COLO668 (cell line): ENCODE results near the gene RAB32.
"Not testable (repeated sequence)": the region's sequence is repeated elsewhere in the genome, so short reads cannot be mapped to it uniquely, and the experiment has no call there.

Source experiments
- DNase-seq: peaks from one replicate; lab custom pipeline; 2025; ENCODE audit not compliant: unreplicated experiment; lab: John Stamatoyannopoulos, UW

The RAB32 gene

DNA sequence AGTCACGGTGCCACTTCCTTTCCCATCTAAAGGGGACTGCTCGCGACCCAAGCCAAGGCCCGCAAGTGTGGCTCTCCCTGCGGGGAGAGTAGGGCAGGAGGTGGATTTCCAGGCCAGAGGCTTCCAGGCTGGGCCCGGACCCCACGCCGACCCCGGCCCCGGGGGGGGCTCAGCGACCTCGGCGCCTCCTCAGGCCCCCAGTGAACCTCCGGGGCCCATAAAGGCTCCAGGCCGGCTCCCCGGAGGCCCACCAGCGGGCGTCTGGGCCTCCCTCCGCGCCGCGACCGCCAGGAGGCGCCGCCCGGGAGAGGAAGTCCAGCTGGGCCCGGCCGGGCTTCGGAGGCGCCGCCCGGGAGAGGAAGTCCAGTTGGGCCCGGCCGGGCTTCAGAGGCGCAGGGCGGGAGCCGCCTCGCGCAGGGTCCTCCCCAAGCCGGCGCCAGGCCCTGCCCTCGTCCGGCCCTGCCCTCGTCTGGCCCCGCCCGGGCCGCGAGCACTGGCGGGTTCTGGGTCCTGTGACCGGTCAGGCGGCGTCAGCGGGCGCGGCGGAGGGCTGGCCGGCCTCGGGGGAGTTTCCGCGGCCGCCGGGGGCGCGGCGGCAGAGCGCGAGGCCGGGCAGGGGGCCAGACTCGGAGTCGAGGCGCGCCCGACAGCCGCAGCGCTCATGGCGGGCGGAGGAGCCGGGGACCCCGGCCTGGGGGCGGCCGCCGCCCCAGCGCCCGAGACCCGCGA, at the start of gene RAB32:
Gene RAB32, plus strand, starts transcription at position 623 of the 729 bp plus-strand sequence. Its CDS starts 39 bp downstream, at position 662.
- DNase-seq = peak; percentile 73

DNA sequence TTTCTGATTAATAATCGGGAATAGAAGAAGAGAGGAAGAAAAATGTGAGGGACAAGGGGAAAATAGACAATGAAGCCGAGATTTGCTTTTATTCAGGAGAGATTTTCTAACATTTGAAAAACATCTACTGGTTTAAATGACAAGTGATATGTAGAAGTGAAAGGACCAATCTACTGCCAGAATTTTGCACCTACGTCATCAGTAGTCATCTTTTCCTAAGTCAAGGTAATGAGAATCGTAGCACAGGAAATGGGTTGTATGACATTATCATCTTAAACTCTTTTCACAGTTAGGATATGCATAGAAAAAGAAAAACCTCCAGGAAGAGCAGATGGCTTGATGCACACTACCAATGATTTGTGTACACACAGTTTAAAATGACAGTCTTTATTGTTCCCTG, 45.3 kb upstream of the RAB32 start:
- DNase-seq = no peak

DNA sequence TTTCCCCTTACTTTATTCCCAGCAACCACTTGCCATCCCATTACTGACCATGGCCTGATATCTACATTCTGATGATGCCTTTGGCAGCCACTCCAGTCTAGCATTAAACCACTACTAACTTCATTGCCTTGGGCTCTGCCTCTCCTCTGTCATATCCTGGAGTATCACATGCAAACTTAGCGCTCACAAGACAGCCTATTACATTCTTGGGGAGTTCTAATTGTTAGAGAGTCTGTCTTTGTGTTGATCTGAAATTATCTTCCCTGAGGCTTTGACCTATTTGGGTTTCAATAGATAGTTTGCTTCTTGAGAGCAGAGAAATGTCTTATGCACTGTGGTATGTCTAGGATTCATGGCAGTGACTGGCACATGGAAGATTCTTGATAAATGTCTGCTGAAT, 40.5 kb upstream of the RAB32 start:
- no peak for DNase-seq

DNA sequence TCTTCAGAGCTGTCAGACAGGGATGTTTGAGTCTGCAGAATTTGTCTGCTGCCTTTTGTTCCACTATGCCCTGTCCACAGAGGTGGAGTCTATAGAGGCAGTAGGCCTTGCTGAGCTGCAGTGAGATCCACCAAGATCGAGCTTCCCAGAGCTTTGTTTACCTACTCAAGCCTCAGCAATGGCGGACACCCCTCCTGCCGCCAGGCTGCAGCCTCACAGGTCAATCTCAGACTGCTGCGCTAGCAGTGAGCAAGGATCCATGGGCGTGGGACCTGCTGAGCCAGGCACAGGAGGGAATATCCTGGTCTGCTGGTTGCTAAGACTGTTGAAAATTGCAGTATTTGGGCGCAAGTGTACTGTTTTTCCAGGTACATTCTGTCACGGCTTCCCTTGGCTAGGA, 28.4 kb upstream of the RAB32 start:
- DNase-seq = no peak

DNA sequence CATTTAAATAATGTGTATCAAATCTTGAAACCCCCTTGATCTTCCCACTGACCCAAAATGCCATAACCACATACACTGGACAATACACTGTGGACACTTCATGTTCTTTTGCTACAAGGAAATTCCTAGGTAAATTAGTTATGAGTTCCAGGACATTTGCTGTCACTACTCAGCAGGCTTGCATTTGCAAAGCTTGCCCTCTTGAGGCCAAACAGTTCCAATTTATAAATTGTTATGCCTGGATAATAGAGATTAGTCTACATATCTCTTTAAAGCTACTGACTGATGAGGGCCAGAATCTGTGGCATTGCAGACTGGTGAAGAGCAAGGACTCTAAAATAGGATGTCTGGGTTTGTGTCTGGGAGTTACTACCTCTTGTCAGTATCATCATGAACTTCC, 17.4 kb upstream of the RAB32 start:
- DNase-seq = no peak

DNA sequence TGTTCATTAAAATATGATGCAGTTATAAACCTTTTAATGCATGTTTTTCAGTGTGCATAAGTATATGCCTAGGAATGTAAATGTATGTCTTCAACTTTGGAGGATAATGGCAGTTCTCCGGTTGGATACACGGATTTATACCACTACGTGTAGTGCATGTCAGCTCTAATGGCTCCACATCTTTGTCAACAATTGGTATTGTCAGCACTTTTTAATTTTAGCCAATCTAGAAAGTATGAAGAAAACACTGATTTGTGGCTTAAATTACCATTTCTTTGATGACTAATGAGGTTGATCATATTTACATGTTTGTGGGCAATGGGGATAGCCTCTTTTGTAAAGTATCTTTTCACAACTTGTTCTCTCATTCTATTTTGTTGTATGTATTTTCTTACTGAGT, 10.9 kb upstream of the RAB32 start:
- DNase-seq = no peak

DNA sequence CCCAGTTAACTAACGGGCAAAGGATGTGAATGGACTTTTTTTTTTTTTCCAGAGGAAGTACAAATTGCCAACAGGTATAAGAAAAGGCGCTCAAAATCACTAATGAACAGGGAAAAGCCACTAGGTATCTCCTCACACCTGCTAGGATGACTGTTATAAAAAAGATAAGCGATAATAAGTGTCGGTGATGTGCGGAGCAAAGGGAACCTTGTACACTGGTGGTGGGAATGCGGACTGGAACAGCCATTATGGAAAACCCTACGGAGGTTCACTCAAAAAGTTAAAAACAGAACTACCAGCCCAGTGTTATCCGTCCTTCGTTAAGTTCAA, 787 bp upstream of the RAB32 start:
- no peak for DNase-seq

DNA sequence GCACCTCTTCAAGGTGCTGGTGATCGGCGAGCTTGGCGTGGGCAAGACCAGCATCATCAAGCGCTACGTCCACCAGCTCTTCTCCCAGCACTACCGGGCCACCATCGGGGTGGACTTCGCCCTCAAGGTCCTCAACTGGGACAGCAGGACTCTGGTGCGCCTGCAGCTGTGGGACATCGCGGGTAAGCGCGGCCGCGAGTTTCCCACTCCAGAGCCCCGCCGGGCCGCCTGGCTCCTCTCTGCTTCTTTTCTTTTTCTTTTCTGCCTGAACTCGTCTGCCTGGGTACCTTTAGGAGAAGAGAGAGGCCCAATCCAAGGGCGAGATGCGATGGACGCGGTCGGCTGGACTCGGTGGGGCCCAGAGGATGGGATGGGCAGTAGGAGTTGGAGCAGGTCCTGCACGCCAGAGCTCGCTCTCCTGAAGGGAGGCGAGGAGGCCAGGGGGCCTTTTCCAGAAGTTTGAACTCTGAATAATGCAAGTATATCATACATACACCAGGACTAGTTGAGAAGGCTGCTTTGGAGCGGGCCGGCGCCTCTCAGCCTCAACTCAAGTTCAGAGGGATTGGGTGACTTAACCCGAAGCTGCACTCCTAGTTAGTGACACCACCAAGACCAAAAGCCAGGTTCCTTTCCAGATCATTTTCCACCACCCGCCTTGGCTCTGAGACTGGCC, 445 bp downstream of the RAB32 start:
- peak; percentile 31 for DNase-seq

DNA sequence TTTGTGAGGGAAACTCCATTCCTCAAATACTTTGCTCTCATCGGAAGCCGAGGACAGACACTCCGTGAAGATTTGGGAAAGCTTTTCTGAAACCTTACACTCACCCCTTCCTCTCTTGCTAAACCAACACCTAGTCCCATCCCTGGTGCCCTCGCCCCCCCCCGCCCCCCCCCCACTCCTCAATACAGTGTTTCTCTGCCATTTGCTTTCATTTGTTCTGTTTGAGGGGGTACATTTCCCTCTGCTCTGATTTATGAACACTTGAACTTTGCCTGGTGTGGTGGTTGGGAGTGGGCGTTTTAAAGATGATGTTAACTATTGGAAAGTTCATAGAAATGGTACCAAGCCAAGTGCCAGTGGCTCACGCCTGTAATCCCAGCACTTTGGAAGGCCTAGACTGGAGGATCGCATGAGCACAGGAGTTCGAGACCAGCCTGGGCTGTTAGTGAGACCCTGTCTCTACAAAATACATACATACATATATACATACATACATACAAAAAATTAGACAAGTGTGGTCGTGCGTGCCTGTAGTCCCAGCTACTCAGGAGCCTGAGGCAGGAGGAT, 1.1 kb downstream of the RAB32 start:
- no peak for DNase-seq

DNA sequence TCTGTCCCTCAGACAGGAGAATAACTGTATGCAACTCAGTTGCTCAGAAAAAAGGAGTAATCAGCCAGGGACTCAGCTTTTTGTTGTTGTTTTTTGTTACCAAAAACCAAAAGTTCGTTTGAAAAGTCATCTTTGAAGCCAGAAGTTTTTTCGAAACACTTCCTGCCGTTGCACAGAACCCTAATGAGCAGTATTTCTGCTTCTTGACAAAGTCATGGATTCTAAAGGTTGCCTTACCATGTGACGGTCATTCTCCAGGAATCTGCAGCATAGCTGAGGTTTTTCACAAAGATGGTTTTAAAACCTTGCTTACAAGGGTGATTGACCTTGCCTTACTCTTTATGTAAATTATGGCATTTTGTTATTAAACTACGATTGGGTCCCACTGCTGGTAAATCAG, 1.9 kb downstream of the RAB32 start:
- no peak for DNase-seq

DNA sequence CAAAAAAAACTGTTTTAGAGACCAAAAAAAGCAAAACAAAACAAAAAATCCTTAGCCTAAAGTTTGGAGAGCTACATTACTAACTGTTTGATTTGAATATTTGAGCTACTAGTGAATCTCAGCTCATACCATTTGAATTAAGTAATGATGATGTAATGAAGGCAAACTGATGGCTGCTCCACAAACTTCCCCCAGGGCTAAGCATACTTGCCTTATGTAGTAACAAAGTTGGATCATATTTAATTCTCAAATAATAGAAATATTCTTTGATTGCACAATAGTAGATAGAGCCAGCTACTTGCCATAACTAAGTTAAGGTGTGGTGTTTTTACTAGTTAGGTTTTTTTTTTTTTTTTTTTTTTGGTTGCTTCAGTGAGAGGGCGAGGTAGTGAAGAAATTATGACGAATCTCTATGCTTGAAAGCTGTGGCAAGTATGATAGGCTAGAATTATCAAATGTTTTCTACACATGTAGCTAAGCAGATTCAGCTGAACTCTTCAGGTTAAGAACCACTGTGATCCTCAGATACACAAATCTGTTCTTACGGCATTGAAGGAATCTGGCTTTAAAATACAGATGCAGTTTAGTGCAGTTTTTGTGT, 2.9 kb downstream of the RAB32 start:
- DNase-seq = no peak

DNA sequence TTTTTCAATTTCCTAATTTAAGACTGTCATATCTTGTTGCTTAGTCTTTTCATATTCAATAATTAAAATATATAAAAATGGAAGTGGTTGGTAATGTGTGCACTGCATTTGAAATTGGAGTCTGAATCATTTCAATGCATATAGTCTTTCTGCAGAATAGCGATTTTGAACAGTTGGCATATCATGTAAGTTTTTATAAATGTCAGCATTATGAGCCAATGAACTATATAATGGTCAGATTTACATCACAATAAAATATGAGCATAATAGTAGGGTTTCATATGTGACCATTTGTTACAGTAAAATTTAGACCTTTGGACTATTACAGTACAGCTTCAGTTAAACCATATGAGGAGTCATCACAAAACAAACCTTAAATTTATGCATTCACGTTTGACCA, 4.3 kb downstream of the RAB32 start:
- DNase-seq = no peak

DNA sequence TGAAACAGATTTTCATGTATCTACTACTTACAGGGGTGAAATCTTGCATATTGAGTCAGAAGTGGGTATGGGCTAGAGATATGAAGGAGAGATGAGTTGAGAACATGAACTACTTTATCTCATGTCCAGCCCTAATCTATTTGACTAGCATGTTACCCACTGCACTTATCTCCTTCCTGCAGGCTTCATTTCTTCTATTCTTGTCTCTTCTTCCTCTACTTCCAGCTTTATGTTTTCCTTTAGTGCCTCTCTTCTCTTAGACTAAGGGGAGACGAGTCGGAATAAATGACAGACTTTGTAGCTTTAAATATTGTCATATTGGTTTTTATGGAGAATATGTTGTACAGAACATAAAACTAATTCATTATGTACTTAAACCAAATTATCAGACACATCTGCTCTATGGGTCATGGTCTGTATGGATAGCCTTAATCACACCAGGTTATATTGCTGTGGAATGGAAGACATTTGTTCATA, 5.3 kb downstream of the RAB32 start:
- DNase-seq = no peak

DNA sequence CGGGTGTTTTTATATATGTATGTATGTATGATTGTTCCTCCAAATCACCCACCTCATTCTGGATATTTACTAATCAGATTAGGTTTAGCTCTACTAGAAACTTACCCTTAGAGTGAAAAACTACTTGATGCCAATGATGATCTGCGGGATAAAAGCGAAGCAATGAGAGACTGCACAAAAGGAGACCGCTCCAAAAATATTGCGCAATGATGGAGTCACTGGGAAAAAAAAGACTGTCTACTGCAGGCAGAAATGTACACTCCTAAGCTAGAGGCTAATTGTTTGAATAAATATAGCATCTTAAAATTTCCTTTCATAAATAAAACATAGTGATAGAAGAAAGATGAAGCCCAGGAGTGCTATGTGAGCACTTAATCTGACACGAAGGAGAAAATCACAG, 7.3 kb downstream of the RAB32 start:
- DNase-seq = no peak

DNA sequence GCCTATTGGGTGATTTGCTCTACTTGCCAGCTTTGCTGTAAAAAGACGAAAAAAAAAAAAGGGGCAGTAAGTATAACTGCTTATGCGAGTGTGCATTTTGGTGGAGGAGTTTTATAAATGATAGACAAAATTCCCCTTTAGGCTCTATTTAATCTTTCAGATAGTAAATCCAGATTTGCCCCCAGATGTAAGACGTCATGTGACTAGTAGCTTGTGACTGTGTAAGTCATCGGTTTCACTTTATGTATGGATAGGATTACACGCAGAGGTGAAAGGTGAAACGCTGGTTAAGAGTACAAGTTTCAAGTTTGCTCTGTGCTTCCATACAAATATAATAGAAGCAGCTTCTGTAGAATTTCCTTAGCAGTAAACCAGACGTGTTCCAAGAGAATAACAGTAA, 7.9 kb downstream of the RAB32 start:
- no peak for DNase-seq

DNA sequence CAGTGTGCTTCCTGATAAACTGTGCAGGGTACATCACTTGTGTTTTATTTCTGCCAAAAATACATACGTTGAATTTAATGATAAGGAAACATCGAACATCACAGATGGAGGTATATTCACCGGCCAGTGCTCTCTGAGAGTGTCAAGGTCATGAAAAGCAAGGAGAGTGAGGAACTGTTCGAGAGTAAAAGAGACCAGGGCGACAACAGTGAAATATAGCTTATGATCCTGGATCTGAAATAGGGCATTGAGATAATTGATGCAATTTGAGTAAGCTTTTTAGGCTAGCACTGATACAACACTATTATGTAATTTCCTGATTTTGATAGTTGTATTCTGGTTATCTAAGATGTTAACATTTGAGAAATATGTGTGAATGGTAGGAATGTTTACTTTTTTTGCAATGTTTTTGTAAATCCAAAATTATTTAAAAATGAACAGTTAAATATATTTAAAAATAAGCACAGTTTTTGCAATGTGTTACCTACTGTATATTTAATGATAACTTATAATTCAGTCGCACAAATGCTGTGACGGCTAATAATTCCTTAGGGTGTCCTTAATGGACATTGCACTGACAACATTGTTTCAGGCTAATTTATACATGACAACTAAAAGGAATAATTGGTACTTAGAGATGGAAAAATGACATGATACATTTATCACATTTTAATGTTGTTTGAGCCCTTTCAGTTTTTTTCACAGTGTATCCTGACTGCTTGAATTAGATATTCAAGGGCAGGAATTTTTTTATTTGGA, 9.9 kb downstream of the RAB32 start:
- DNase-seq = no peak

DNA sequence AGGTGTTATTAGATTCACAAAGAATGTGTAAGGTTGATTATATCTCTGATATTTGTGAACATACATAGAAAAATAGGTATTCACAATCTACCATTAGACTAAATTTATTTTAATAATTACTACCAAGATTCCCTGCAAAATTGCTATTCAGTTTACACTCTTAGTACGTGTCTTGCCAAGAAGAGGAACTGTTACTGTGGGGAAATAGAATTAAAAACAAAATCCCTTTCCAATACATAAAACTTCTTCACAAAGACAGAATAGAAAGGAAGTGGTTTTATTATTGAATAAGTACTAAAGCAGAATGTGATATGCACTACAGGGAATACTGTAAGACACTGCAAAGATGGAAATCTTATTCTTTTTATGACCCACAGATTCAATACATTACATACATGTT, 17.0 kb downstream of the RAB32 start:
- no peak for DNase-seq

DNA sequence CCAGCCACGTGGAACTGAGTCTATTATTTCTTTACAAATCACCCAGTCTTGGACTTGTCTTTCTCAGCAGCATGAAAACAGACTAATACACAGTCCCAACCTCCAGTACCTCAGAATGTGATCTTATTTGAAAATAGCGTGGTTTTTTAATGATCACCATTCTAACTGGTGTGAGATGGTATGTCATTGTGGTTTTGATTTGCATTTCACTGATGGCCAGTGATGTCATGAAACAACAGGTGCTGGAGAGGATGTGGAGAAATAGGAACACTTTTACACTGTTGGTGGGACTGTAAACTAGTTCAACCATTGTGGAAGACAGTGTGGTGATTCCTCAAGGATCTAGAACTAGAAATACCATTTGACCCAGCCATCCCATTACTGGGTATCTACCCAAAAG, 23.0 kb downstream of the RAB32 start:
- not testable (repeated sequence) for DNase-seq

DNA sequence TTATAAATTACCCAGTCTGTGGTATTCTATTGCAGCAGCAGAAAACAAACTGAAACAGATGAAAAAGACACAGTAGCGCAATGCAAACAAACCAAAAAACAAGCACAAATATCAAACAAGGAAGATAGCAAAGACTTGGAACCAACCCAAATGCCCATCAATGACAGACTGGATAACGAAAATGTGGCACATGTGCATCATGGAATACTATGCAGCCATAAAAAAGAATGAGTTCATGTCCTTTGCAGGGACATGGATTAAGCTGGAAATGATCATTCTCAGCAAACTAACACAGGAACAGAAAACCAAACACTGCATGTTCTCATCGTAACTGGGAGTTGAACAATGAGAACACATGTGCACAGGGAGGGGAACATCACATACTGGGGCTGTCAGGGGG, 25.0 kb downstream of the RAB32 start:
- not testable (repeated sequence) for DNase-seq

DNA sequence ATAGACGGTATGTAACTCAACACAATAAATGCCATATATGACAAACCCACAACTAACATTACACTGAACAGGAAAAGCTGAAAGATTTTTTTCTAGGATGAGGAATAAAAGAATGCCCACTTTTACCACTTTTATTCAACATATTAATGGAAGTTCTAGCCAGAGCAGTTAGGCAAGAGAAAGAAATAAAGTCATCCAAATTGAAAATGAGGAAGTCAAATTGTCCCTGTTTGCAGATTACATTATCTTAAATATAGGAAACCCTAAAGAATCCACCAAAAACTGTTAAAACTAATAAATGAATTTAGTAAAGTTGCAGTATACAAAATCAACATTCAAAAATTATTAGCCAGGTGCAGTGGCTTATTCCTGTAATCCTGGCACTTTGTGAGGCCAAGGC, 30.6 kb downstream of the RAB32 start:
- no peak for DNase-seq

DNA sequence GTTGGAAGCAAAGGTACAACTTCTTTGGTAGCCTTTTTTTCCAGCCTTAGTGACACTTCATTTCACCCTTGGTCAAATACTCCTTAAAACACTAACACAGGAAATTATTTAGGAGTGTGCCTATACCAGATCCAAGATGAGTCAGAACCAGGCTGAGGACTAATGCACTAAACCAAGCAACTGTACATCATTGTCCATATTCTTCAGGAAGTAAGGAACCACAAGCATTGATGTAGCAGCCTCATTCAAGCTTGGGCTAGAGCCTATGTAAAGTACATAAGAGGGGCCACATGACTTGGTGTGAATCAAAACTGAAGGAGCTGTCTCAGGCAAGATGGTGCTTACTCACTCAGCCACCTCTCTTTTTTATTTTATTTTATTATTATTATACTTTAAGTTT, 34.4 kb downstream of the RAB32 start:
- no peak for DNase-seq
